H9 (cell line): ENCODE data around the gene CMTM4. TPM values are rescaled to one million over a fixed set of nuclear protein-coding genes. Genes with fewer than 3 reads are reported as not detected.

Experiments
- DNase-seq: peaks from one replicate; pipeline ENCODE4 v3.0.0-alpha.2; 2017
- H2AFZ ChIP-seq: one replicate; pipeline ENCODE4 v1.6.1; 2013; ENCODE audit warnings: mild to moderate bottlenecking, low read length, control low read depth, moderate library complexity
- H2AK5ac ChIP-seq: 2 replicates; pipeline ENCODE4 v1.6.1; 2013; ENCODE audit warnings: low read length, control low read depth, mixed read lengths; ENCODE audit not compliant: insufficient read length
- H2BK120ac ChIP-seq: one replicate; pipeline ENCODE4 v1.6.1; 2013; ENCODE audit warnings: low read depth, mild to moderate bottlenecking, low read length, control low read depth, inconsistent platforms; ENCODE audit not compliant: poor library complexity, severe bottlenecking
- H2BK12ac ChIP-seq: 2 replicates; pipeline ENCODE4 v1.6.1; 2013; ENCODE audit warnings: low read length, control low read depth, mixed read lengths, low read depth; ENCODE audit not compliant: insufficient read length
- H2BK15ac ChIP-seq: 2 replicates; pipeline ENCODE4 v1.6.1; 2013; ENCODE audit warnings: low read depth, low read length, control low read depth
- H2BK20ac ChIP-seq: one replicate; pipeline ENCODE4 v1.6.1; 2013; ENCODE audit warnings: low read depth, mild to moderate bottlenecking, low read length, control low read depth, inconsistent platforms; ENCODE audit not compliant: poor library complexity, severe bottlenecking
- H2BK5ac ChIP-seq: 2 replicates; pipeline ENCODE4 v1.6.1; 2013; ENCODE audit warnings: low read length, control low read depth, mixed read lengths; ENCODE audit not compliant: insufficient read length
- H3K14ac ChIP-seq: 2 replicates; pipeline ENCODE4 v1.6.1; 2013; ENCODE audit warnings: low read length, control low read depth; ENCODE audit not compliant: insufficient read depth
- H3K18ac ChIP-seq: 2 replicates; pipeline ENCODE4 v1.6.1; 2013; ENCODE audit warnings: low read depth, mild to moderate bottlenecking, mixed read lengths, low read length, control low read depth; ENCODE audit not compliant: insufficient read length
- H3K23ac ChIP-seq: 2 replicates; pipeline ENCODE4 v1.6.1; 2013; ENCODE audit warnings: low read length, control low read depth, mixed read lengths, low read depth; ENCODE audit not compliant: insufficient read length
- H3K23me2 ChIP-seq: 2 replicates; pipeline ENCODE4 v1.6.1; 2013; ENCODE audit warnings: low read depth, mild to moderate bottlenecking, mixed read lengths, low read length, control low read depth; ENCODE audit not compliant: insufficient read length, poor library complexity, severe bottlenecking
- H3K27ac ChIP-seq: 2 replicates; pipeline ENCODE4 v1.5.1; 2013; ENCODE audit warnings: low read length, control low read depth, mixed read lengths, low read depth; ENCODE audit not compliant: insufficient read length
- H3K27me3 ChIP-seq: 2 replicates; pipeline ENCODE4 v1.6.1; 2013; ENCODE audit warnings: low read length, control low read depth, inconsistent platforms; ENCODE audit not compliant: insufficient read depth
- H3K4ac ChIP-seq: 2 replicates; pipeline ENCODE4 v1.6.1; 2013; ENCODE audit warnings: low read depth, mild to moderate bottlenecking, control low read depth, inconsistent platforms, low read length, moderate library complexity
- H3K4me1 ChIP-seq: 2 replicates; pipeline ENCODE4 v1.6.1; 2013; ENCODE audit warnings: low read length, control low read depth, inconsistent platforms; ENCODE audit not compliant: insufficient read depth
- H3K4me2 ChIP-seq: 2 replicates; pipeline ENCODE4 v1.6.1; 2013; ENCODE audit warnings: low read length, control low read depth, mixed read lengths; ENCODE audit not compliant: insufficient read length, insufficient read depth
- H3K56ac ChIP-seq: 2 replicates; pipeline ENCODE4 v1.6.1; 2013; ENCODE audit warnings: low read depth, mild to moderate bottlenecking, mixed read lengths, low read length, control low read depth; ENCODE audit not compliant: insufficient read length
- H3K79me1 ChIP-seq: 2 replicates; pipeline ENCODE4 v1.6.1; 2013; ENCODE audit warnings: low read depth, mild to moderate bottlenecking, moderate library complexity, low read length, control low read depth, inconsistent platforms; ENCODE audit not compliant: insufficient read depth, poor library complexity, severe bottlenecking
- H3K79me2 ChIP-seq: 2 replicates; pipeline ENCODE4 v1.6.1; 2013; ENCODE audit warnings: low read length, control low read depth, inconsistent platforms; ENCODE audit not compliant: insufficient read depth
- H3K9ac ChIP-seq: 2 replicates; pipeline ENCODE4 v1.6.1; 2013; ENCODE audit warnings: low read length, control low read depth, mixed read lengths; ENCODE audit not compliant: insufficient read length; ENCODE audit errors: extremely low read depth
- H3K9me3 ChIP-seq: one replicate; pipeline ENCODE4 v1.6.1; 2013; ENCODE audit warnings: low read depth, low read length, inconsistent platforms; ENCODE audit not compliant: control insufficient read depth
- H3T11ph ChIP-seq: one replicate; pipeline ENCODE4 v1.6.1; 2013; ENCODE audit warnings: mild to moderate bottlenecking, low read length, control low read depth, inconsistent platforms
- H4K20me1 ChIP-seq: one replicate; pipeline ENCODE4 v1.6.1; 2013; ENCODE audit not compliant: control insufficient read depth, insufficient read length, insufficient read depth
- H4K5ac ChIP-seq: 2 replicates; pipeline ENCODE4 v1.6.1; 2013; ENCODE audit warnings: low read depth, mild to moderate bottlenecking, mixed read lengths, low read length, control low read depth; ENCODE audit not compliant: insufficient read length
- H4K8ac ChIP-seq: replicated peaks from 2 replicates; pipeline ENCODE4 v1.6.1; 2013; ENCODE audit warnings: low read length, control low read depth, mixed read lengths, low read depth; ENCODE audit not compliant: insufficient read length
- H4K91ac ChIP-seq: 2 replicates; pipeline ENCODE4 v1.6.1; 2013; ENCODE audit warnings: low read depth, mild to moderate bottlenecking, moderate library complexity, mixed read lengths, low read length, control low read depth; ENCODE audit not compliant: insufficient read length
- H3K27ac Mint-ChIP-seq, 3 experiments: 2 replicates in 2 of 3; 3 replicates in 1 of 3; pipeline ENCODE4 v1.8.0; 2020 to 2021; ENCODE audit warnings: mixed read lengths in 3 of 3, mild to moderate bottlenecking in 1 of 3, moderate library complexity in 1 of 3
- H3K27me3 Mint-ChIP-seq: 2 replicates; pipeline ENCODE4 v1.8.0; 2021; ENCODE audit warnings: low read depth, mild to moderate bottlenecking, moderate library complexity, mixed read lengths
- H3K36me3 Mint-ChIP-seq, 3 experiments: 2 replicates in 2 of 3; 3 replicates in 1 of 3; pipeline ENCODE4 v1.8.0; 2020 to 2021; ENCODE audit warnings: low read depth in 3 of 3, mixed read lengths in 3 of 3; ENCODE audit not compliant: insufficient read depth in 1 of 3
- H3K4me1 Mint-ChIP-seq, 2 experiments: 2 replicates each; pipeline ENCODE4 v1.8.0; 2020; ENCODE audit warnings: mixed read lengths in 2 of 2
- H3K4me3 Mint-ChIP-seq, 2 experiments: 2 replicates in 1 of 2; 3 replicates in 1 of 2; pipeline ENCODE4 v1.8.0; 2020 to 2021; ENCODE audit warnings: mild to moderate bottlenecking in 2 of 2, mixed read lengths in 2 of 2, moderate library complexity in 1 of 2
- H3K9me3 Mint-ChIP-seq, 2 experiments: 2 replicates in 1 of 2; 3 replicates in 1 of 2; pipeline ENCODE4 v1.8.0; 2020; ENCODE audit warnings: mild to moderate bottlenecking in 2 of 2, mixed read lengths in 2 of 2, moderate library complexity in 1 of 2
- WGBS: extraction: QIAGEN DNeasy Blood & Tissue Kit; methylation state at CpG from one replicate; pipeline ENCODE4 v1.1.7; 2013; ENCODE audit warnings: missing lambda C conversion rate, low lambda C conversion rate, mixed read lengths; ENCODE audit not compliant: insufficient read length; ENCODE audit errors: extremely low coverage; 5-methylcytosine and 5-hydroxymethylcytosine counted together
- total RNA-seq: library from RNA; stranded (reverse); gene quantifications from 2 replicates; pipeline ENCODE4 v1.2.1, GENCODE V29; 2021
- TF ChIP-seq, protein P1 (sequence below): fragments of 200-600 bp; sonication (generic); conservative IDR thresholded peaks from 3 replicates; pipeline ENCODE4 v1.8.0; 2021; ENCODE audit warnings: antibody characterized with exemption, mild to moderate bottlenecking

Gene CMTM4
- total RNA-seq, 1 experiment from 2014 or later: 40.5 TPM

GRCh38 chr16:66653581-66654350 lies 42.8 kb downstream of the CMTM4 start:
- Histone ChIP-seq H3K27ac (no peak overlapping the region), H2BK12ac (no peak overlapping the region), H4K91ac (no peak overlapping the region), H2BK20ac (no peak overlapping the region), H3K4me2 (no peak overlapping the region), H3K79me1 (peaks cover 3% of the 10 kb centered on the region), H2AK5ac (no peak overlapping the region), H4K8ac (no peak overlapping the region), H2AFZ (no peak overlapping the region), H2BK120ac (no peak overlapping the region), H3K27me3 (no peaks in the 10 kb centered on the region), H3K14ac (no peak overlapping the region), H3K9ac (no peak overlapping the region), H3K4me1 (no peaks in the 10 kb centered on the region), H3K23ac (no peak overlapping the region), H2BK5ac (no peak overlapping the region), H4K20me1 (no peaks in the 10 kb centered on the region), H3T11ph (no peak overlapping the region), H3K79me2 (peaks cover 2% of the 10 kb centered on the region; the same call in 1 of the 2 replicates), H3K18ac (no peak overlapping the region), H3K4ac (no peak overlapping the region), H2BK15ac (no peak overlapping the region), H4K5ac (no peak overlapping the region), H3K23me2 (no peaks in the 10 kb centered on the region), H3K9me3 (no peaks in the 10 kb centered on the region), H3K56ac (no peak overlapping the region)
- Mint-ChIP-seq H3K36me3 (no peaks in the 10 kb centered on the region), H3K27ac (peak overlapping the region; percentile 4 to 57 (median 10); a peak in 2 of 7 replicates), H3K27me3 (no peaks in the 10 kb centered on the region; the same call in 1 of the 2 replicates), H3K9me3 (no peaks in the 10 kb centered on the region), H3K4me3 (no peak overlapping the region), H3K4me1 (peaks cover 30 to 36% of the 10 kb centered on the region in 2 experiments)
- no peak for DNase-seq
- TF ChIP-seq, protein P1, sequence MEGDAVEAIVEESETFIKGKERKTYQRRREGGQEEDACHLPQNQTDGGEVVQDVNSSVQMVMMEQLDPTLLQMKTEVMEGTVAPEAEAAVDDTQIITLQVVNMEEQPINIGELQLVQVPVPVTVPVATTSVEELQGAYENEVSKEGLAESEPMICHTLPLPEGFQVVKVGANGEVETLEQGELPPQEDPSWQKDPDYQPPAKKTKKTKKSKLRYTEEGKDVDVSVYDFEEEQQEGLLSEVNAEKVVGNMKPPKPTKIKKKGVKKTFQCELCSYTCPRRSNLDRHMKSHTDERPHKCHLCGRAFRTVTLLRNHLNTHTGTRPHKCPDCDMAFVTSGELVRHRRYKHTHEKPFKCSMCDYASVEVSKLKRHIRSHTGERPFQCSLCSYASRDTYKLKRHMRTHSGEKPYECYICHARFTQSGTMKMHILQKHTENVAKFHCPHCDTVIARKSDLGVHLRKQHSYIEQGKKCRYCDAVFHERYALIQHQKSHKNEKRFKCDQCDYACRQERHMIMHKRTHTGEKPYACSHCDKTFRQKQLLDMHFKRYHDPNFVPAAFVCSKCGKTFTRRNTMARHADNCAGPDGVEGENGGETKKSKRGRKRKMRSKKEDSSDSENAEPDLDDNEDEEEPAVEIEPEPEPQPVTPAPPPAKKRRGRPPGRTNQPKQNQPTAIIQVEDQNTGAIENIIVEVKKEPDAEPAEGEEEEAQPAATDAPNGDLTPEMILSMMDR: no peak
- no CpG with 5 or more reads among the region's 6 CpGs for WGBS
